Activated naive CD8-positive, alpha-beta T cell treated with anti-CD3 and anti-CD28 coated beads, Interleukin-2, amount 50 U/mL, for 24 hours (primary cell): ENCODE measurements around the gene PRR33.

ENCODE experiments used
- ATAC-seq: fragments of 150-1000 bp; cut with Tn5 transposase; one replicate; pipeline ENCODE4 v1.10.0; 2021
- DNase-seq: peaks from one replicate; pipeline ENCODE4 v3.0.0; 2021
- H3K27ac Mint-ChIP-seq: one replicate; pipeline ENCODE4 v1.8.0; 2021; ENCODE audit warnings: mild to moderate bottlenecking, mixed read lengths
- H3K27me3 Mint-ChIP-seq: one replicate; pipeline ENCODE4 v1.8.0; 2021; ENCODE audit warnings: mixed read lengths
- H3K36me3 Mint-ChIP-seq: one replicate; pipeline ENCODE4 v1.8.0; 2021; ENCODE audit warnings: low read depth, mixed read lengths
- H3K4me1 Mint-ChIP-seq: one replicate; pipeline ENCODE4 v1.8.0; 2021; ENCODE audit warnings: mixed read lengths
- H3K4me3 Mint-ChIP-seq: one replicate; pipeline ENCODE4 v1.8.0; 2021; ENCODE audit warnings: mild to moderate bottlenecking, moderate library complexity, mixed read lengths
- H3K9me3 Mint-ChIP-seq: one replicate; pipeline ENCODE4 v1.8.0; 2021; ENCODE audit warnings: mixed read lengths

Gene PRR33

DNA sequence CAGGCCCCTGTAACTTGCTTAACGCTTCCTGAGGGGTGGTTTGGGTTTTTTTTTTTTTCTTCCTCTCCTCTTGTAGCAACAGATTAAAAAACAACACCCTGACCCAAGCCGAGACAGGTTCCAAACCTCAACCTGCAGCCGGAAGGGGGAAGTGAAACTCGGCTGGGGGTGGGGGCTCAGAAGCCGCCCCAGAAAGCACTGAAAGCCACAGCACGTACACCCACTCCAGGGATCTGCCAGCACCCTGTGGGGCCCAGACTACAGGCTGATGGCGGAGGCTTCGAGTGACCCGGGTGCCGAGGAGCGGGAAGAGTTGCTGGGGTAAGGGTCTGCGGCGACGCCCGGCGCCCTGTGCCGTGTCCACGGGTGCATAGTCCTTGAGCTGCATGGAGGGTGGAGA lies 38.8 kb downstream of the PRR33 start, which contains the start of gene LSP1:
Gene LSP1 (plus strand): TSS at position 208 of the 400 bp plus-strand sequence. CDS start 61 bp downstream, at position 269.
- no peaks in the 10 kb centered on the region for H3K27me3 Mint-ChIP-seq
- ATAC-seq (peak; percentile 55), DNase-seq (peak; percentile 89)
- peaks cover 2% of the 10 kb centered on the region for H3K36me3 Mint-ChIP-seq
- peak within 1 kb of the TSS; percentile 98 for H3K4me3 Mint-ChIP-seq
- no peaks in the 10 kb centered on the region for H3K9me3 Mint-ChIP-seq
- H3K27ac Mint-ChIP-seq = peak within 1 kb of the TSS; percentile 99
- H3K4me1 Mint-ChIP-seq = peaks cover 70% of the 10 kb centered on the region

DNA sequence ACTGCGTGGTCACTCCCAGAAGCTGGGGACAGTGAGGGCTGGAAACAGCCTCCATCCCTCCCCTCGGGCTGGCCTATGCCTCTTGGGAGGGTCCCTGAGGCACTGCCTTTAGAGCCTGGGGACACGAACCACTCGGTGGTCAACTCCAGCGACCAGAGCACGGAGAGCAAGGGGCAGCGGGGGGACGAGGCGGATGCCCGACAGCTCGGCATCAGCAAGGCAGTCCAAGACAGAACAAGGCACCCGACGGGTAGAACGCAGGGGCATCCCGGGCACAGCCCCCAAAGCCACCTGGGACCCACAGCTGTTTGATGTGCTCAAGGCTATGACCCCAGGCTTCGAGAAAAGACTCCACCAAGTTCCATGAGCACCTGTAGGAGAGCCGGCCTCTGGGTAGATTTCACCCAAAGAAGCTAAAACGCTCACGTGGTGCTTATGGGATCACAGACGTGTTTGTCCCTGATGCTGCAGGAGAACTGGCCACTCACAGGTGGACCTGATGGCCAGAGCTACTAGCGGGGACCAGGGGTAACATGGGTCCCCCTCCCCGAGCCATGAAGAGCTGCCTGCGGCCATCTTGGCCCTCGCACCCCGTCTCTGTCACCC lies 39.3 kb downstream of the PRR33 start:
- Mint-ChIP-seq H3K36me3 (peaks cover 2% of the 10 kb centered on the region), H3K27me3 (no peaks in the 10 kb centered on the region), H3K4me1 (peaks cover 75% of the 10 kb centered on the region), H3K27ac (peak overlapping the region; percentile 99), H3K9me3 (no peaks in the 10 kb centered on the region), H3K4me3 (peak overlapping the region; percentile 98)
- ATAC-seq (no peak), DNase-seq (peak; percentile 30)

DNA sequence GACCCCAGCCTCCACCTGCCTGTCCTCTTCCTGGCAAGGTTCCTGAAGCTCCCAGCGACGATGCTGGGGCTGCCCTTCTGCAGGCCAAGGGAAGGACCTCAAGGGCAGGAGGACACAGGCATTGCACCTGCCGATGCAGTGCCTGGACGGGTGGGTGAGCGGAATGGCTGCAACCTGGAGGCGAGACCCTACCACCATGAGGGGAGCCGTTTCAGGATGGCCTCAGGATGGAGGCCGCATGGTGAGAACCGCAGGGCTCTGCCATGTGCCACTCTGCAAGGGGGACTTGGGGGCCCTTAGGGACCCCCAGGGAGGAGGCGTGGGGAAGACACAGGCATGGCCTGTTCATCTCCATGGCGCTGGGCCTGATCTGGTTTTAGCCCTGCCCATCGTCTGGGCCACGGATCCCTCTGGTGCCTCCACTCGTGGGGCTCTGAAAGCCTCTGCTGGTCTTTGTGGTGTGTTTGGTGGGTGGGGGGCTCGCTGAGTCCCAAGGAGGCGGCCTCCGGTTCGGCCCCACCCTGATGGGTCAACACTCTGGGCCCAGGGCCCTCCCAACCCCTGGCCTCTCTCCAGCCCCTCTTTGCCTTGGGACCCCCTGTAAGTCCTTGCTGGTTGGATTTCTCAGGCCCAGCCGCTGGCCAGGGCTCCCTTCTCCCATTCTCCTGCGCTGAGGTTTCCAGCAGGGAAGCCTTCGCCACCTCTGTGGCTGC lies 40.1 kb downstream of the PRR33 start:
- Mint-ChIP-seq H3K27ac (peak overlapping the region; percentile 88), H3K4me1 (peaks cover 79% of the 10 kb centered on the region), H3K27me3 (no peaks in the 10 kb centered on the region), H3K9me3 (no peaks in the 10 kb centered on the region), H3K36me3 (peaks cover 2% of the 10 kb centered on the region), H3K4me3 (peak overlapping the region; percentile 98)
- ATAC-seq (no peak), DNase-seq (no peak)

DNA sequence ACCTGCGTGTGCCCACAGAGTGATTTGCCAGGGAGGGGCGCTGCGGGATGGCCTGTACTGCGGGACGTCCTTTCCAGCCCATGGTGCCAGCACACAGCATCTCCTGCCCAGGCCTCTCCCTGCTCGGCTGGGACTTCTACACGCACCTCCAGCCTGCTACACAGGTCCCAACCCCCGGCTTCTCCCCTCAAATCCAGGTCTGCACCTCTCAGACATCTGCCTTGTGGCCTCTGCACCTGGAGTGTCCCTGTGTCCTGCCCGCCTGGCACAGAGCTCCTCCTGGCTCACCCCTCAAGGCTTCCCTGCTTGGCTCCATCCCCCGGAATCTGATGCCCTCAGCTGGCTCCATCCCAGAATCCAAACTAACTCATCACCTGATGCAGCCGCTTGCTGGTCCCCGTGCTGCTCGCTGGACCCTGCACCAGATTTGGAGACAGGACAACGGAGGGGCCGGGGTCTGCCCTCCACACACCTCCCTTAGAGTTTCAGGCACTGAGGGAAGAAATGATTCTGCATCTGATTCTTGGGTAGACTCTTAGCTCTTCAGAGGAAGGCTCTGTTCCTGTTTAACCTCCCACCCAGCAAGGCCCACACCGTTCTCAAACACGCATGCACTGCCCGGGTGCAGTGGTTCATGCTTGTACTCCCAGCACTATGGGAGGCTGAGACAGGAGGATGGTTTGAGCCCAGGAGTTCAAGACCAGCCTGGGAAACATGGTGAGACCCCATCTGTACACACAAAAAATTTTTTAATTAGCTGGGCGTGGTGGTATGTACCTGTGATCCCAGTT lies 42.9 kb downstream of the PRR33 start:
- no peaks in the 10 kb centered on the region for H3K27me3 Mint-ChIP-seq
- DNase-seq = no peak
- H3K4me3 Mint-ChIP-seq = no peak overlapping the region
- H3K36me3 Mint-ChIP-seq = peaks cover 2% of the 10 kb centered on the region
- peaks cover 86% of the 10 kb centered on the region for H3K4me1 Mint-ChIP-seq
- peak overlapping the region; percentile 56 for H3K27ac Mint-ChIP-seq
- no peak for ATAC-seq
- no peaks in the 10 kb centered on the region for H3K9me3 Mint-ChIP-seq

DNA sequence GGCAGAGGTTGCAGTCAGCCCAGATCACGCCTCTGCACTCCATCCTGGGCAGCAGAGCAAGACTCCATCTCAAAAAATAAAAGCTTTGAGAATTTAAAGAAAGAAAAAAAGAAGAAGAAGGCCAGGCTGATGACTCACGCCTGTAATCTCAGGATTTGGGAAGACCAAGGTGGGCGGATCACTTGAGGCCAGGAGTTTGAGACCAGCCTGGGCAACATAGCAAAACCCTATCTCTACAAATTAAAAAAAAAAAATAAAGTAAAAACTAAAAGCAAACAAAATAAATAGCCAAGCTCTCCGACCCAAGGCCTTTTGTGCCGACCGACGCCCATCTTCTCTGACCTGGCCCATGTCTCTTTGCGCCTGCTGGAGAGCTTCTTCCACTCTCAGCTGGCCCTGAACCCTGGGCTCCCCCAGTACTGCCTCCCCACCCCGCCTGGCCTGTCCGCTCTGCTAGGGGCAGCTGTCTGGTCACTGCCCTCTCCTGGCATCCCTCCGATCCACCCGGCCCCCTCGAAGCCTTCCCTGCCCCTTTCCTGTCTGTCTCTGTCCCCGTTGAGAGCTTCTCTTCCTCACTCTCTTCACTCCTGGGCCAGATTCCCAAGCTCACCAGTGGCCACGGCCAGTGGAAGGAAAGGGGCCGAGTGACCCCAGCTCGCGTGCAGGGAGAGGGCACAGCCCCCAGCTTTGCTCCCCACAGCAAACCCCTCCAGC lies 43.6 kb downstream of the PRR33 start:
- peaks cover 86% of the 10 kb centered on the region for H3K4me1 Mint-ChIP-seq
- H3K27me3 Mint-ChIP-seq = no peaks in the 10 kb centered on the region
- H3K36me3 Mint-ChIP-seq = peaks cover 1% of the 10 kb centered on the region
- H3K9me3 Mint-ChIP-seq = no peaks in the 10 kb centered on the region
- ATAC-seq (no peak), DNase-seq (no peak)
- no peak overlapping the region for H3K4me3 Mint-ChIP-seq
- H3K27ac Mint-ChIP-seq = no peak overlapping the region

DNA sequence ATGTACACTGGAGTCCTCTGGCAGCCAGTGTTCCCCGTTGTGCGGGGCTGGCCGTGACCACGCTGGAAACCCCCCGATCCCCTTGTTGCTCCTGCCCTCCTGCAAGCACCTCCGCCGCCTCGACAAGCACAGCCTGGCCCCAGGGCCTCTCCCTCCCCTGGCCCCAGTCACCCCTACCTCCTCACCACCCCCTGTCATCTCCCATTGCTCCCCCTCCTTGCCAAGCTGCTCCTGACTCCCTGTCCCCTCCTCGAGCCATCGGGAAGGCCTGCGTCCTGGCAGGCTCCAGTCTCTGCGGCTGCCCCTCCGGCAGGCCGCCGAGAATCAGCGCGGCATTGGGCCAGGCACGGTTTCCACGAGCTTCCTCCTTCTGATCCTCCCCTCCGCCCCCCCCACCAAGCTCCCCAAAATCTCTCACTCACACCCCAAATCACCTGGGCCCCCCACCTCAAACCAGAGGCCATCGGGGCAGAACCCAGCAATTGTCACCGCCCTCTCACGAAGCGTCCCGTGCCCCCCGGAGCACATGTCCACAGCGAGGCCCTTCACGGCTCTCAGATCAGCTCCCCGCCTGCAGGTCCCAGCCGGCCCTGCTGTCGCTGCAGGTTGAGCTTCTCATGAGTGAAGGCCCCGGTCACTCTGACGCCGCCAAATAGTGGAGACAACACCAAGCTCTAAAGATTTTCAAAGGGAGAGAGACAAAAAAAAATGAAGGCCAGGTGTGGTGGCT lies 44.5 kb downstream of the PRR33 start:
- ATAC-seq (no peak), DNase-seq (no peak)
- Mint-ChIP-seq H3K4me3 (no peak overlapping the region), H3K36me3 (no peaks in the 10 kb centered on the region), H3K27me3 (no peaks in the 10 kb centered on the region), H3K4me1 (peaks cover 80% of the 10 kb centered on the region), H3K9me3 (no peaks in the 10 kb centered on the region), H3K27ac (no peak overlapping the region)

DNA sequence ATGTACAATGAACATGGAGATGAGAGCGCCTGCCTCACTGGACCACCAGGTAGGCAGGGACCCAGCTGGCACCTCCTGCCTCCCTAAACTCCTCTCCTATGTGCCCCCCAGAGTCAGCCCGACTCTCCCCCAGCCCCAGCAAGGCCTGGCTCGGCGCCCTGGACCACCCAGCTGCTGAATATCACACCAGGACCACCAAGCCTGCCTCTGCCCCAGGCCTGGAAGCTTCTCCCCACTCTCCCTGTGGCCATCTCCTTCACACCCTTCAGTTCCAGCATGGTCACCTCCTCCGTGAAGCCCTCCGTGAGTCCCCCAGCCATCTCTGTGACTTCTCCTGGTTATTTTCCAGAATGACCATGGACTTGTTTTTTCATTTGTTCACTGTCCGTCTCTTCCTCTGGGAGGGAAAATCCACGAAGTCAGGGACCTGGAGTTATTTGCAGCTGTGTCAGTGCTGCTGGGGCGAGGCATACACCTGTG lies 45.2 kb downstream of the PRR33 start:
- H3K9me3 Mint-ChIP-seq = no peaks in the 10 kb centered on the region
- DNase-seq = no peak
- H3K4me3 Mint-ChIP-seq = peak overlapping the region; percentile 52
- peaks cover 75% of the 10 kb centered on the region for H3K4me1 Mint-ChIP-seq
- H3K36me3 Mint-ChIP-seq = no peaks in the 10 kb centered on the region
- no peak overlapping the region for H3K27ac Mint-ChIP-seq
- no peaks in the 10 kb centered on the region for H3K27me3 Mint-ChIP-seq
- ATAC-seq = no peak

DNA sequence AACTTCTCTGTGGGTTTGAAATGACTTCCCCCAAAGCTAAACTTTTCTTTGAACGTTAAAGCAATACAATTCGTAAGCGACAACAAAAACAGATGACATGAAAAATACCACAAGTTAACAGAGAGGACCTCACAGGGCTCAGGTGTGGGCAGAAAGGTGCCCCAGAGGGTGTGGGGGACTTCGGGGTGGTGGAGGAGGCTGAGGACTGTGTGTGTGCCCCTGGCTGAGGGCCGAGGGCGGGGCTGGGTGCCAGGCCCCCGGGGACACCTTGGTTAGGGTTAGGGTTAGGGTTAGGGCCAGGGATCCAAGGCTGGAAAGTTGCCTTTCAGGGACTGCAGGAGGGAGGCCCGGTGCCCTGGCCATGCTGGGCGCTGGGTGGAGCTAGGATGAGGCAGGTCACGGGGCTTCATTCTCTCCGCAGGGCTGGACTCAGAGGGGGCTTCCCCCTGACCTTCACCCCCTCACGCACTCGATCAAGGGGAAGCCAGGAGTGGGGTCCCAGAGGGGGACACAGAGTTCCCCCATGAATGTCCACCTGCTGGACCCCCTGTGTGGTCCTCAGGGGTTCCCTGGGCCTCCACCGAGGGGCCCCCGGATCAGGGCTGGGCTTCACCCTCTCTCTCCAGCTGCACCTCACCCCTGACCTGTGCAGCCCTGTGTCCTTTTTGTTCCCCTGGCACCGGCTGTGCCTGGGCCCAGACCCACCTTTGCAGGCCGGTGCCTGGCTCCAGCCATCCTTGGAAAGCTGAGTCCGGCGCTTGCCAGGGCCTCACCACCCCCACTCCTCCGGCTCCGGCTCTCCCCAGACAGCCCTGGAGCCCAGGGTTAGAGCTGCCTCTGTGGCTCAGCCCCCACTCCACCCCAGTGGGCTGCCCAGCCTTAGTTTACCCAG lies 45.9 kb downstream of the PRR33 start:
- Mint-ChIP-seq H3K27ac (peak overlapping the region; percentile 78), H3K4me3 (peak overlapping the region; percentile 57), H3K9me3 (no peaks in the 10 kb centered on the region), H3K36me3 (no peaks in the 10 kb centered on the region), H3K4me1 (peaks cover 68% of the 10 kb centered on the region), H3K27me3 (no peaks in the 10 kb centered on the region)
- no peak for ATAC-seq
- DNase-seq = no peak

DNA sequence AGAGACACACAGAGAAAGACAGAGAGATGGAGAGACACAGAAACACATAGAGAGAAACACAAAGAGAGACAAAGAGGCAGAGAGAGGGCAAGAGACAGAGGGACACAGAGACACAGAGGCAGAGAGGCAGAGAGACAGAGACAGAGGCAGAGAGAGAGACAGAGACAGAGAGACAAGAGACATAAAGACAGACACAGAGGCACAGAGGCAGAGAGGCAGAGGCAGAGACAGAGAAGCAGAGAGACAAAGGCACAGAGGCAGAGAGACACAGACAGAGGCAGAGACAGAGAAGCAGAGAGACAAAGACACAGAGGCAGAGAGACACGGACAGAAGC lies 46.6 kb downstream of the PRR33 start:
- DNase-seq = no peak
- Mint-ChIP-seq H3K27me3 (no peaks in the 10 kb centered on the region), H3K9me3 (no peaks in the 10 kb centered on the region), H3K36me3 (no peaks in the 10 kb centered on the region), H3K4me1 (peaks cover 60% of the 10 kb centered on the region), H3K27ac (peak overlapping the region; percentile 78), H3K4me3 (peak overlapping the region; percentile 57)
- ATAC-seq = no peak

DNA sequence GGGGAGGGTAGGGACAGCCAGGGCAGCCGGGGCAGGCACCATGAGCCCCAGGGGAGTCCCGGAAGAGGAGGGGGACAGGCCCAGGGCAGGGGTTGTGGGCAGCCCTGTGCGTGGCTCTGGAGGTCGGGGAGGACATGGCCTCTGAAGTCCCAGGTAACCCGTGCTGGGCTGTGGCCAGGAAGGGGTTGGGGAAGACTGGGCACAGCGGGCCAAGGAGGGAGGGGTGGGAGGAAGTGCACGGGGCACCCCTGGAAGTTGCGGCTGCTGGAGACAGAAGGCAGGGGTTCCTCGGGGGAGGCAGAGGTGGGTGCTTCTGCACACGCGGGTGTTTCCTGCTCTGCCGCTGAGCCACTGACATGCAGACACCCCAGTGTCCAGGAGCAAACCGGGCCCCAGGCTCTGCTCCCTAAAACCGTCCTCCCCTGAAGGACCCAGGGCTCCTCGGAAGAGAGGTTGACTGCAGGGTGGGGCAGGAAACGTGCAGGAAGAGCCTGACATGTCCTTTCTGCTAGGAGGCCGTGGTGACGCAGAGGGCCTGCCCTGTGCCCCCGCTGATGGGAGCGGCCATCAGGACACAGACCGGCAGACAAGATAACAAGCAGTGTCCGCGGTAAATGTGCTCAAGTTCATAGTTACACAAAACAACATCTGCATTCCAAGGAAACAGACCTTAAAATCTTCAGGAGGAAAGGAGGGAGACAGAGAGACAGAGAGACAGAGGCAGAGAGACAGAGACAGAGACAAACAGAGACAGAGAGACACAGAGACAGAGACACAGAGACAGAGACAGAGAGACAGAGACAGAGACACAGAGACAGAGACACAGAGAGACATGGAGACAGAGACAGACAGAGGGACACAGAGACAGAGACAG lies 47.2 kb downstream of the PRR33 start:
- H3K27ac Mint-ChIP-seq = peak overlapping the region; percentile 78
- H3K27me3 Mint-ChIP-seq = no peaks in the 10 kb centered on the region
- DNase-seq (peak; percentile 51), ATAC-seq (peak; percentile 44)
- no peaks in the 10 kb centered on the region for H3K9me3 Mint-ChIP-seq
- H3K4me1 Mint-ChIP-seq = peaks cover 60% of the 10 kb centered on the region
- peak overlapping the region; percentile 57 for H3K4me3 Mint-ChIP-seq
- H3K36me3 Mint-ChIP-seq = no peaks in the 10 kb centered on the region

DNA sequence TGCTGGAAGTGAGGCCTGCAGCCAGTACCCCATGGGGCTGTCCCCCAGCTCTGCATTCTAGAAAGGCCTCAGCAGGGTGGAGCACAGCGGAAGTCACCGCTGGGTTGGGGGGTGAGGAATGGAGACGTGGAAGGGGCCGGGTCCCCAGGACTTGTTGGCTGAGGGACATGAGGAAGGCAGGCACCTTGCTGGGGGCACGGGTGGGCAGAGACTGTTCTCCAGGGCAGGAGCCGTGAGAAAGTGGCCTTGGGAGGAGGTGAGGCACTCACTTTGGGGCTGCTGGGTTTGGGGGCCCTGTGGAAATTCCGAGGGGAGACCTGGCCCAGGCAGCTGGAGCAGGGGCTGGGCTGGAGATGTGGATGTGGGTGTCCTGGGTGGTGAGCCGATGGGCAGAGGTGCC lies 47.9 kb downstream of the PRR33 start:
- peaks cover 53% of the 10 kb centered on the region for H3K4me1 Mint-ChIP-seq
- no peak overlapping the region for H3K27ac Mint-ChIP-seq
- DNase-seq (no peak), ATAC-seq (no peak)
- no peaks in the 10 kb centered on the region for H3K27me3 Mint-ChIP-seq
- H3K36me3 Mint-ChIP-seq = no peaks in the 10 kb centered on the region
- peak overlapping the region; percentile 36 for H3K4me3 Mint-ChIP-seq
- no peaks in the 10 kb centered on the region for H3K9me3 Mint-ChIP-seq

DNA sequence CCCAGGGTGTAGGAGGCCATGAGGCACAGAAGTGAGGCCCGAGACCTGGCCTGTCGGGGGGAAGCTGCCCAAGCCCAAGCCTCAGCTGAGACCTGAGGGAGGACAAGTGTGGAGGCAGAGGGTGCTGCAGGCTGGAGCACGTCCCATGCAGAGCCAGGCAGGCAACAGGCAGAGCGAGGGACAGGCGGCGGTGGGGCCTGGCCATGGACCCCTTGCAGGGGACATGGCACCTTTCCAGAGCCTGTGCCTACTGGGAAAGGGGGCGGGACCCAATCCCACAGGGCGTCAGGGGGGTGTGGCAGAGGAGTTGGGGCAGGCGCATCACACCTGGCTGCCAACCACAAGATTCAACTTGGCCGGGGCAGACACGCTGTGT lies 48.6 kb downstream of the PRR33 start:
- Mint-ChIP-seq H3K36me3 (no peaks in the 10 kb centered on the region), H3K4me3 (no peak overlapping the region), H3K27me3 (no peaks in the 10 kb centered on the region), H3K4me1 (peaks cover 51% of the 10 kb centered on the region), H3K9me3 (no peaks in the 10 kb centered on the region), H3K27ac (no peak overlapping the region)
- ATAC-seq (no peak), DNase-seq (no peak)
